GM12878 (cell line): ENCODE results near the gene ADAM33. TPM values are rescaled to one million over a fixed set of nuclear protein-coding genes. Genes with fewer than 3 reads are reported as not detected.

Experiments
- ATAC-seq: fragments of 200-7000 bp; cut with Tn5 transposase; 3 replicates; pipeline ENCODE4 v1.9.1; 2020; ENCODE audit warnings: mild to moderate bottlenecking, moderate library complexity
- BruUV-seq: library from RNA; stranded (reverse); fragments of 400-500 nt; replicated peaks from 2 replicates; lab custom pipeline; 2021; lab: Mats Ljungman, UMichigan
- CTCF ChIA-PET: fragments of 300-600 bp; sonication (Branson Sonifier 250); formaldehyde crosslinking; extraction: SDS; loops from one replicate; lab custom pipeline; 2021; ENCODE audit warnings: inconsistent platforms; lab: Yijun Ruan, JAX
- POLR2A ChIA-PET: fragments of 350-600 bp; formaldehyde crosslinking; extraction: SDS; loops from one replicate; lab custom pipeline; 2021; ENCODE audit warnings: inconsistent platforms; lab: Charles Lee
- RAD21 ChIA-PET: fragments of 300-600 bp; sonication (Branson Sonifier 250); formaldehyde crosslinking; loops from one replicate; lab custom pipeline; 2023; ENCODE audit warnings: antibody characterized with exemption; ENCODE audit not compliant: unreplicated experiment; lab: Charles Lee
- SMC1A ChIA-PET: fragments of 300-600 bp; sonication (Branson Sonifier 250); formaldehyde crosslinking; loops from one replicate; lab custom pipeline; 2023; ENCODE audit not compliant: unreplicated experiment, uncharacterized antibody; lab: Charles Lee
- DNase-seq: peaks from one replicate; pipeline ENCODE4 v3.0.0-alpha.2; 2011; ENCODE audit warnings: low read depth, low spot score
- FAIRE-seq: peaks from 3 replicates; lab custom pipeline; 2011; peaks lifted over from hg19 to GRCh38; lab: Jason Lieb, UNC
- H2AFZ ChIP-seq: 2 replicates; pipeline ENCODE4 v1.6.0; 2011; ENCODE audit warnings: low read depth, low read length, control low read depth; ENCODE audit not compliant: control insufficient read depth
- H3K27ac ChIP-seq: 2 replicates; pipeline ENCODE4 v1.5.1; 2011; ENCODE audit warnings: control low read depth; ENCODE audit not compliant: control insufficient read depth, insufficient read depth
- H3K27me3 ChIP-seq, 2 experiments: replicated peaks in 1 of 2; 2 replicates each; pipeline versions ENCODE4 v1.6.0 to v1.6.1; 2011; ENCODE audit warnings: low read length in 1 of 2; ENCODE audit not compliant: control insufficient read depth in 2 of 2, insufficient read depth in 2 of 2
- H3K36me3 ChIP-seq, 2 experiments: 2 replicates each; pipeline ENCODE4 v1.5.1; 2011; ENCODE audit warnings: low read length in 1 of 2; ENCODE audit not compliant: control insufficient read depth in 2 of 2, insufficient read depth in 2 of 2
- H3K4me1 ChIP-seq: 2 replicates; pipeline ENCODE4 v1.6.1; 2011; ENCODE audit warnings: mild to moderate bottlenecking, low read length, moderate library complexity, mixed read lengths; ENCODE audit not compliant: control insufficient read depth, insufficient read depth
- H3K4me2 ChIP-seq: 2 replicates; pipeline ENCODE4 v1.6.0; 2011; ENCODE audit warnings: control low read depth; ENCODE audit not compliant: control insufficient read depth, insufficient read depth
- H3K4me3 ChIP-seq: fragments of 200-600 bp; sonication (generic); 2 replicates; pipeline ENCODE4 v1.5.1; 2016
- H3K79me2 ChIP-seq: 2 replicates; pipeline ENCODE4 v1.6.0; 2011; ENCODE audit warnings: low read length; ENCODE audit not compliant: control insufficient read depth, insufficient read depth
- H3K9ac ChIP-seq: 2 replicates; pipeline ENCODE4 v1.8.0; 2011; ENCODE audit warnings: low read length, control low read depth, mixed read lengths; ENCODE audit not compliant: control insufficient read depth, insufficient read depth
- H3K9me3 ChIP-seq: replicated peaks from 3 replicates; pipeline ENCODE4 v1.5.1; 2011; ENCODE audit warnings: mild to moderate bottlenecking, low read length; ENCODE audit not compliant: control insufficient read depth, insufficient read depth
- H4K20me1 ChIP-seq: 2 replicates; pipeline ENCODE4 v1.6.0; 2011; ENCODE audit not compliant: control insufficient read depth, insufficient read depth
- ATF7 ChIP-seq: fragments of 450-650 bp; IDR thresholded peaks from 2 replicates; pipeline ENCODE4 v1.6.1; 2016; ENCODE audit warnings: low read depth, mild to moderate bottlenecking
- BHLHE40 ChIP-seq, 2 experiments: fragments of 450-650 bp in 1 of 2; IDR thresholded peaks; 2 replicates each; pipeline ENCODE4 v1.6.1; 2011 to 2017; ENCODE audit warnings: low read depth in 2 of 2, borderline replicate concordance in 1 of 2, improper control_type of control experiment in 1 of 2, low read length in 1 of 2, mild to moderate bottlenecking in 1 of 2
- CBFB ChIP-seq: IDR thresholded peaks from 2 replicates; pipeline ENCODE4 v1.6.1; 2016; ENCODE audit warnings: antibody characterized with exemption, low read depth
- CEBPB ChIP-seq, 2 experiments: fragments of 150-350 bp in 1 of 2; IDR thresholded peaks; 2 replicates each; pipeline ENCODE4 v1.6.1; 2012 to 2014; ENCODE audit warnings: low read depth in 2 of 2, low read length in 2 of 2, borderline replicate concordance in 1 of 2, inconsistent platforms in 1 of 2
- DPF2 ChIP-seq: fragments of 450-650 bp; IDR thresholded peaks from 2 replicates; pipeline ENCODE4 v1.6.1; 2017; ENCODE audit warnings: mild to moderate bottlenecking
- IKZF1 ChIP-seq: fragments of 450-650 bp; conservative IDR thresholded peaks from 2 replicates; pipeline ENCODE4 v1.6.1; 2017; ENCODE audit warnings: antibody characterized with exemption, mild to moderate bottlenecking
- PAX5 ChIP-seq: IDR thresholded peaks from 2 replicates; pipeline ENCODE4 v1.6.1; 2011; ENCODE audit warnings: low read depth, low read length, borderline replicate concordance
- PML ChIP-seq: IDR thresholded peaks from 2 replicates; pipeline ENCODE4 v1.6.1; 2012; ENCODE audit warnings: low read length, inconsistent platforms
- POU2F2 ChIP-seq: IDR thresholded peaks from 3 replicates; pipeline ENCODE4 v1.6.1; 2011; ENCODE audit warnings: low read depth, mild to moderate bottlenecking, low read length, borderline replicate concordance
- RB1 ChIP-seq: fragments of 450-650 bp; formaldehyde crosslinking; IDR thresholded peaks from 2 replicates; pipeline ENCODE4 v1.6.1; 2017; ENCODE audit warnings: mild to moderate bottlenecking, borderline replicate concordance
- RBBP5 ChIP-seq: fragments of 200-600 bp; sonication (generic); conservative IDR thresholded peaks from 2 replicates; pipeline ENCODE4 v1.6.1; 2016
- SIX5 ChIP-seq: IDR thresholded peaks from 2 replicates; pipeline ENCODE4 v1.6.1; 2011; ENCODE audit warnings: mild to moderate bottlenecking, low read depth, low read length, moderate library complexity; ENCODE audit not compliant: severe bottlenecking
- SREBF1 ChIP-seq: IDR thresholded peaks from 2 replicates; pipeline ENCODE4 v1.6.1; 2012; ENCODE audit warnings: mild to moderate bottlenecking, low read length
- STAT3 ChIP-seq: IDR thresholded peaks from 2 replicates; pipeline ENCODE4 v1.6.1; 2011; ENCODE audit warnings: low read depth, low read length, improper control_type of control experiment
- TARDBP ChIP-seq: IDR thresholded peaks from 2 replicates; pipeline ENCODE4 v1.6.1; 2016; ENCODE audit warnings: borderline replicate concordance
- TCF12 ChIP-seq: IDR thresholded peaks from 2 replicates; pipeline ENCODE4 v1.6.1; 2011; ENCODE audit warnings: low read depth, mild to moderate bottlenecking, low read length
- ZNF217 ChIP-seq: fragments of 450-650 bp; IDR thresholded peaks from 2 replicates; pipeline ENCODE4 v1.6.1; 2017; ENCODE audit warnings: antibody characterized with exemption, mild to moderate bottlenecking
- WGBS: methylation state at CpG from one replicate; pipeline ENCODE4 v1.1.6; 2016; ENCODE audit warnings: low lambda C conversion rate; ENCODE audit not compliant: insufficient replicate concordance, insufficient coverage; ENCODE audit errors: missing lambda C conversion rate; 5-methylcytosine and 5-hydroxymethylcytosine counted together
- in situ Hi-C: fragments of 300-500 bp; cut with MboI; formaldehyde crosslinking; loops from 9 replicates; pipeline ENCODE4 v1.14.3; 2018; ENCODE audit warnings: mixed read lengths
- intact Hi-C: fragments of 100-400 bp; cut with micrococcal nuclease; formaldehyde crosslinking; loops from one replicate; pipeline ENCODE4 v1.14.2; 2022; ENCODE audit not compliant: unreplicated experiment
- polyA plus RNA-seq, 11 experiments: library from polyadenylated mRNA; depleted of rRNA in 4 of 11; unstranded in 6 of 11; stranded (reverse) in 5 of 11; fragments of >200 nt; fragmentation: Nextera tagmentation in 4 of 11; fragmentation: Illumina TruSeq in 1 of 11; extraction: Ambion mirVana in 4 of 11; extraction: Trizol in 1 of 11; gene quantifications; 1 replicate in 1 of 11; 2 replicates in 10 of 11; pipeline versions ENCODE4 v1.2.1 to v1.2.3, GENCODE V29; 2011 to 2016; ENCODE audit warnings: inconsistent platforms in 2 of 11, missing spikeins in 2 of 11, low read depth in 1 of 11
- total RNA-seq, 4 experiments: library from RNA; depleted of rRNA in 3 of 4; stranded (reverse); fragments of >200 nt in 3 of 4; fragmentation: Illumina TruSeq in 1 of 4; extraction: Trizol in 1 of 4; gene quantifications; 2 replicates each; pipeline versions ENCODE4 v1.2.1 to v1.2.3, GENCODE V29; 2013 to 2021
- TF ChIP-seq, protein P1 (sequence below): IDR thresholded peaks from 2 replicates; pipeline ENCODE4 v1.6.1; 2012; ENCODE audit warnings: low read depth, low read length, improper control_type of control experiment

ADAM33 gene
- total and polyA plus RNA-seq, 10 of the 15 experiments (the other 5 are each of a cell fraction or from before 2014, with no cell fraction given), result not detected

DNA sequence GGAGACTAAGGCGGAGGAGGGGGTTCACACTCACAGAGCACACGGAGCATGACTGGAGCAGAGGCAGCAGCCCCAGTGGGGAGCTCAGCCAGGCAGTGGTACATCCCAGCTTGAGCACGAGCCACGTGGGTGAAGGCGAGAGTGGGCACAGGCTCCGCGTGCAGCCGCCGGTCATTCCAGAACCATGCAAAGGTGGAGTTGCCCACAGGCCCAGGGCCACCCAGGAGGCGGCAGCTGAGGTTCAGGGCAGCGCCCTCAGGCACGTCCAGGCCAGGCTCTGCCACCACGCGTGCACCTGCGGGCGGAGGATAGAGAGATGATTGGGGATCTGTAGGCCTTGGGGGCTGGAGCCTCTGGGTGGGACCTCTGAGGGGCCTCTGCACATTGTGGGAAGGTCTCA is 9.5 kb upstream of the ADAM33 start:
- H3K4me3 ChIP-seq, result no peak overlapping the region
- in situ Hi-C loops, result no loop called here
- H4K20me1 ChIP-seq, result no peaks in the 10 kb centered on the region
- DNase-seq (no peak), ATAC-seq (no peak), FAIRE-seq (no peak)
- ChIA-PET POLR2A (no interaction called here), RAD21 (no interaction called here), CTCF (interaction anchor here (1.1 kb wide), 1 partner anchor 17 kb away, joined by 3 read pairs; no protein-coding TSS in a partner anchor), SMC1A (no interaction called here)
- H2AFZ ChIP-seq, result no peak overlapping the region
- H3K27ac ChIP-seq, result no peak overlapping the region
- no peaks in the 10 kb centered on the region for H3K36me3 ChIP-seq
- no peaks in the 10 kb centered on the region for H3K4me1 ChIP-seq
- 56% methylated on average over 16 of the region's 16 CpGs for WGBS
- H3K4me2 ChIP-seq, result no peak overlapping the region
- H3K9ac ChIP-seq, result no peak overlapping the region
- intact Hi-C loops, result no loop called here
- H3K27me3 ChIP-seq, result no peaks in the 10 kb centered on the region; a peak in 1 of 4 replicates
- no TSS peak for BruUV-seq
- H3K9me3 ChIP-seq, result no peaks in the 10 kb centered on the region; the same call in 2 of the 3 replicates
- TF ChIP-seq RBBP5, result no peak
- no peak for TF ChIP-seq POU2F2
- no peak for TF ChIP-seq DPF2
- no peak for TF ChIP-seq RB1
- no peaks in the 10 kb centered on the region for H3K79me2 ChIP-seq

DNA sequence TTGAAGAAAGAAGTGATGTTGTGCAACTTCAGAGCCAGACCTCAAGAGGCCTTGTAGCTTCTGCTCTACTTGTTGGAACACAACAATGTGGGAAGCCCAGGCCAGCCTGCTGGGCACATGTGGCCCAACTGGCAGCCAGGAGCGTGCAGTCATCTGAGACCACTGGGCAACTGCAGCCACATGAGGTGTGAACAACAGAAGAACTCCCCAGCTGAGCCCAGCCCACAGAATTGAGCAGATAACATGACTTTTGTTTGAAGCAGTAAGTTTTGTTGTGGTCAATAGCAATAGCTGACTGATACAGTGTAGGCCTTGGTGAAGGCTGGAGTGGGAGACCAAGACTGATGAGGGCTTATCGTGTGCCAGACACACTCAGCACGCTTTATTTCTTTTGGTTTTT is 8.6 kb upstream of the ADAM33 start:
- in situ Hi-C loops (no loop called here), intact Hi-C loops (no loop called here)
- no peak for DNase-seq
- no peaks in the 10 kb centered on the region for H3K9me3 ChIP-seq
- POLR2A ChIA-PET, result no interaction called here
- no peak overlapping the region for H3K27ac ChIP-seq
- no peak overlapping the region for H3K4me2 ChIP-seq
- SMC1A ChIA-PET, result no interaction called here
- H3K9ac ChIP-seq, result no peak overlapping the region
- H4K20me1 ChIP-seq, result no peaks in the 10 kb centered on the region
- ATAC-seq, result no peak
- no peaks in the 10 kb centered on the region for H3K79me2 ChIP-seq
- H3K27me3 ChIP-seq, result peaks cover 0 to 3% of the 10 kb centered on the region in 2 experiments; a peak in 2 of 4 replicates
- FAIRE-seq, result no peak
- CTCF ChIA-PET, result interaction anchor here (1.1 kb wide), 1 partner anchor 17 kb away, joined by 3 read pairs; no protein-coding TSS in a partner anchor
- no peaks in the 10 kb centered on the region for H3K4me1 ChIP-seq
- BruUV-seq, result no TSS peak
- no peak for TF ChIP-seq TCF12
- TF ChIP-seq PAX5, result no peak
- no peak for TF ChIP-seq SREBF1
- no peak for TF ChIP-seq BHLHE40 (IDR thresholded peaks at IDR 0.05; ENCODE audit: borderline replicate concordance in 1 of 2, low read depth in 2 of 2, low read length in 1 of 2)
- TF ChIP-seq, protein P1, sequence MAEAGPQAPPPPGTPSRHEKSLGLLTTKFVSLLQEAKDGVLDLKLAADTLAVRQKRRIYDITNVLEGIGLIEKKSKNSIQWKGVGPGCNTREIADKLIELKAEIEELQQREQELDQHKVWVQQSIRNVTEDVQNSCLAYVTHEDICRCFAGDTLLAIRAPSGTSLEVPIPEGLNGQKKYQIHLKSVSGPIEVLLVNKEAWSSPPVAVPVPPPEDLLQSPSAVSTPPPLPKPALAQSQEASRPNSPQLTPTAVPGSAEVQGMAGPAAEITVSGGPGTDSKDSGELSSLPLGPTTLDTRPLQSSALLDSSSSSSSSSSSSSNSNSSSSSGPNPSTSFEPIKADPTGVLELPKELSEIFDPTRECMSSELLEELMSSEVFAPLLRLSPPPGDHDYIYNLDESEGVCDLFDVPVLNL, result no peak
- no peak for TF ChIP-seq SIX5
- no peak for TF ChIP-seq ATF7
- TF ChIP-seq PML, result no peak
- no peak for TF ChIP-seq TARDBP
- no peak for TF ChIP-seq STAT3
- TF ChIP-seq CBFB, result no peak
- no peak for TF ChIP-seq ZNF217
- no peak for TF ChIP-seq CEBPB (IDR thresholded peaks at IDR 0.05; ENCODE audit: borderline replicate concordance in 1 of 2, low read depth in 2 of 2, low read length in 2 of 2)
- no peak for TF ChIP-seq IKZF1
- H2AFZ ChIP-seq, result no peak overlapping the region
- no peak overlapping the region for H3K4me3 ChIP-seq
- RAD21 ChIA-PET, result no interaction called here
- H3K36me3 ChIP-seq, result no peaks in the 10 kb centered on the region
- 44% methylated on average over 3 of the region's 3 CpGs for WGBS
